Sciatic nerve (tissue), 2 donors: ENCODE measurements around the gene PRAMEF13. TPM values are rescaled to one million over a fixed set of nuclear protein-coding genes. Genes with fewer than 3 reads are reported as not detected.
"Not testable (repeated sequence)": the region's sequence is repeated elsewhere in the genome, so short reads cannot be mapped to it uniquely, and the experiment has no call there.

ENCODE experiments used
- ATAC-seq: fragments of 200-7000 bp; cut with Tn5 transposase; one replicate; pipeline ENCODE4 v1.9.1; 2020; ENCODE audit warnings: mild to moderate bottlenecking, moderate library complexity
- DNase-seq: peaks from one replicate; pipeline ENCODE4 v3.0.0-alpha.2; 2020; ENCODE audit warnings: low spot score
- intact Hi-C: fragments of 100-400 bp; cut with DNase I; formaldehyde crosslinking; loops from one replicate; pipeline ENCODE4 v1.14.2; 2022
- total RNA-seq: library from RNA; stranded (reverse); fragmentation: NEBNext Ultra II Directional; extraction: Animal tissue kit (Norgen Biotek cat#: 25700); gene quantifications from one replicate; pipeline ENCODE4 v1.2.1, GENCODE V29; 2021
- donor health status: DM: no; HTN: no; CAD: no.
- donor health status: DM: no; HTN: no; CAD: no.

The PRAMEF13 gene
- total RNA-seq, 1 donor from 2014 or later, result not detected

DNA sequence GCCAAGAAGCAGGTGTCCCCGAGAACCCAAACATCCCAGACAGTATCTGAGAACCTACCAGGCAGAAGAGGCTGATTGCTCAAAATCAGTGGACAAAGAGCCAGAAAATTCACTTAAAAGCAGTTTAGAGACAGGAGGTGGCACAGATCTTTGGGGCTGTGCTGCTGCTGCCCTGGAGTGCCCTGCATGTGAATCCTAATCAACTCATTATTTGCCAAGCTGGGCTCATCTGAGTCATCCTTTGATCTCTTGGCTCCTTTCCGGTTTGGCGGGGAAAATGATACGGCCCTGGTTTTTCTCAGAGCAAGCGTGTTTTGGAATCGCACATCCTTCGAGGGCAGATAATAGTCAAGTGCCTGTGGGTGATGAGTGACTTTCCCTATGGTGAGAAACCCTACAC lies 15.4 kb upstream of the PRAMEF13 start:
- ATAC-seq, result not testable (repeated sequence)

DNA sequence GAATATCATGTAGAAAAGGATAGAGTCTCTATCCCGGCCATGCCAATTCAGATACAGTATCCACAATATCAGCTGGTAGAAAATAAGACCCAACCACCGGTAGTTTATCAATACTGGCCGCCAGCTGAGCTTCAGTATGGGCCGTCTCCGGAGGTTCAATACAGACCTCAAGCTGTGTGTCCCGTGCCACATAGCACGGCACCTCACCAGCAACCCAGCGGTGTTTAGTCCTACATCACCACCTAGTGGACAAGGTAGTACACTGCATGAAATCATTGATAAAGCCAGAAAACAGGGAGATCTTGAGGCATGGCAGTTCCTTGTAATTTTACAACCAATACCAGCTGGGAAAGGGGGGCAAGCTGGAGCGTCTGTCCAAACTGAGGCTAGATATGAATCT lies 7.5 kb upstream of the PRAMEF13 start:
- ATAC-seq, DNase-seq, intact Hi-C loops: not testable (repeated sequence)

More for the DNA sequence above, 15.4 kb upstream of the PRAMEF13 start:
- DNase-seq, intact Hi-C loops: not testable (repeated sequence)

DNA sequence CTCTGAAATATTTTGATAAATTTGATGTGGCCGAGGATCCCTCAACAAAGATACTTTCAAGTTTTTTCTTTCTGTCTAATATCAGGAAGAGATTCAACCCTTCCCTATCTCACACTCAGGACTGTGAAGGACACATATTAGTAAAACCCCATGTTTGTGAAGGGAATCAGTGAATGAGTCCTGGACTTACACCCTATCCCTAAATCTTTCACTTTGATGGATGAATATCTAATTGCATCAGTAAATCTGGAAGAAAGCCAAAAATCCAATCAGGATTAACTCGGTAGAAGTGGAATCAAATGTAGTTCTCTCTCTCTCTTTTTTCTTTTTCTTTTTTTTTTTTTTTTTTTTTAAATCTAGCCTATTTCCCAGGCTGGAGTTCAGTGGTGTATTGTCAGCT lies 29.7 kb downstream of the PRAMEF13 start, which contains the start of gene PRAMEF9:
PRAMEF9 (plus strand) TSS at position 301 of the 400 bp plus-strand sequence. CDS start 3,433 bp downstream, outside the sequence.
- ATAC-seq, DNase-seq, intact Hi-C loops: not testable (repeated sequence)

DNA sequence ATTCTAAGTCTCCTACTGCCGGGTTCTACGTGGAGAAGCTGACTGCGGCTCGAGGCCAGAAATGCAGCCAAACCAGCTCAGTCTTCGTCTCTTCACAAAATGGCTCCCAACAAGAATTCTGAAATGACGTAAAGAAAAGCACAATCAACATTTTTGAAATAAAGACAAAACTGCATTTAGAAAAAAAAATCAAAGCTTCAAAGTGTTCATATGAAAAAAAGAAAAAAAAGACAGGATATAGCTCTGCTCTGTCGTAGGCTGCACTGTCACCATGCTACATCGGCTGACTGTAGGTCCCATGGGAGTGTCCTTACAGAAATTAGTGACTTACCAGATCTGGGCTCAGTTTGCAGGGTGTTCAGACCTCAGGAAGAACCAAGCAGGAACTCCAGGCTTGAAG lies 35.7 kb downstream of the PRAMEF13 start, which contains the start of gene HNRNPCL4:
HNRNPCL4 (minus strand) TSS at position 101 of the 400 bp plus-strand sequence. CDS start 164 bp downstream, outside the sequence.
- ATAC-seq, intact Hi-C loops, DNase-seq: not testable (repeated sequence)

DNA sequence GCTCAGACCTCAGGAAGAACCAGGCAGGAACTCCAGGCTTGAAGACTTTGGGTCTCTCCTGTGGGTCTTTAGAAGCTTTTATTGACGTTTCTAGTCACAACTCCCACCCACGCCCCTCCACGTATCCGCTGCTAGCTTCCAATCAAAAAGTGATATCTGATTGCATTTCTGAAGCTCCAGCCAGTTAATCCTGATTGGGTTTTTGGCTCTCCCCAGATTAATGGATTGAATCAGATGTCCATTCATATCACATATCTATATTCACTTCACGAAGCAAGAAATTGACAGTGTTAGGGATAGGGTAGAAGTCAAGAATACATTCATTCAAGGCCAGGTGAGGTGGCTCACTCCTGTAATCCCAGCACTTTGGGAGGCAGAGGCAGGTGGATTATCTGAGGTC lies 45.3 kb downstream of the PRAMEF13 start, which contains the start of gene PRAMEF26:
PRAMEF26 (minus strand) TSS at position 101 of the 400 bp plus-strand sequence. CDS start 2,914 bp downstream, outside the sequence.
- ATAC-seq, intact Hi-C loops, DNase-seq: not testable (repeated sequence)

Other genes with a start within 250 kb of the PRAMEF13 start
- gene PRAMEF27, start 144.8 kb downstream of the PRAMEF13 start, total RNA-seq, result not detected
- not detected for gene HNRNPCL3, start 140.6 kb downstream of the PRAMEF13 start, total RNA-seq
- not detected for gene PRAMEF25, start 130.6 kb downstream of the PRAMEF13 start, total RNA-seq
- not detected for gene HNRNPCL2, start 84.6 kb downstream of the PRAMEF13 start, total RNA-seq
- gene PRAMEF26, start 45.4 kb downstream of the PRAMEF13 start, total RNA-seq, result not detected
- gene HNRNPCL4, start 35.8 kb downstream of the PRAMEF13 start, total RNA-seq, result not detected
- not detected for gene PRAMEF9, start 29.6 kb downstream of the PRAMEF13 start, total RNA-seq
- not detected for gene PRAMEF18, start 24.7 kb upstream of the PRAMEF13 start, total RNA-seq
- not detected for gene PRAMEF5, start 52.8 kb upstream of the PRAMEF13 start, total RNA-seq
- gene PRAMEF8, start 83.7 kb upstream of the PRAMEF13 start, total RNA-seq, result not detected
- not detected for gene PRAMEF33, start 102.1 kb upstream of the PRAMEF13 start, total RNA-seq
- gene PRAMEF15, start 114.2 kb upstream of the PRAMEF13 start, total RNA-seq, result not detected
- gene PRAMEF14, start 145.7 kb upstream of the PRAMEF13 start, total RNA-seq, result not detected
- gene PRAMEF19, start 170.5 kb upstream of the PRAMEF13 start, total RNA-seq, result not detected
- not detected for gene PRAMEF17, start 188.2 kb upstream of the PRAMEF13 start, total RNA-seq
- gene PRAMEF20, start 209.0 kb upstream of the PRAMEF13 start, total RNA-seq, result not detected